Upper lobe of left lung (tissue), 4 donors: ENCODE data around the gene GAB2.

ENCODE experiments used
- POLR2A ChIP-seq, 4 donors: fragments of 450-650 bp; IDR thresholded peaks; one replicate each; pipeline ENCODE4 v1.5.1; 2016 to 2017; ENCODE audit warnings: antibody characterized with exemption in 4 of 4, mild to moderate bottlenecking in 2 of 4
- TF ChIP-seq, protein P1 (sequence below), 6 experiments: fragments of 450-650 bp in 4 of 6; fragments of 200-600 bp in 2 of 6; sonication (generic) in 2 of 6; IDR thresholded peaks; one replicate each; pipeline ENCODE4 v1.5.1; 2016 to 2019; ENCODE audit warnings: antibody characterized with exemption in 6 of 6

DNA sequence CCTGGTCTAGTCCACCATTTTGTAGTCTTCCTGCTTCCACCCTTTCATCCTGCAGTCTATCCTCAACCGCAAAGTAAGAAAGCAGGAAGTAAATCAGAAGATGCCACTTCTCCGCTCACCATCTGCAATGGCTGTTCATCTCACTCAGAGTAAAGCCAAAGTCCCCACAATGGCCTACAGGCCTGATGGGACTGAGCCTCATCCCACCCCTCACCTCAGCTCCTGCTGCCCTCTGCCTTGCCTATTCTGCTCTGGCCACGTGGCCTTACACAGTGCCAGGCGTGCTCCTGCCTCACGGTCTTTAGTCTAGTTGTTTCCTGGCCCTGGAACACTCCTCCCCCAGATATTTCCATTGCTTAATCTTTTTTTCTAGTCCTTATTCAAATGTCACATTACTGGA lies 133.4 kb downstream of the GAB2 start:
- TF ChIP-seq, protein P1, sequence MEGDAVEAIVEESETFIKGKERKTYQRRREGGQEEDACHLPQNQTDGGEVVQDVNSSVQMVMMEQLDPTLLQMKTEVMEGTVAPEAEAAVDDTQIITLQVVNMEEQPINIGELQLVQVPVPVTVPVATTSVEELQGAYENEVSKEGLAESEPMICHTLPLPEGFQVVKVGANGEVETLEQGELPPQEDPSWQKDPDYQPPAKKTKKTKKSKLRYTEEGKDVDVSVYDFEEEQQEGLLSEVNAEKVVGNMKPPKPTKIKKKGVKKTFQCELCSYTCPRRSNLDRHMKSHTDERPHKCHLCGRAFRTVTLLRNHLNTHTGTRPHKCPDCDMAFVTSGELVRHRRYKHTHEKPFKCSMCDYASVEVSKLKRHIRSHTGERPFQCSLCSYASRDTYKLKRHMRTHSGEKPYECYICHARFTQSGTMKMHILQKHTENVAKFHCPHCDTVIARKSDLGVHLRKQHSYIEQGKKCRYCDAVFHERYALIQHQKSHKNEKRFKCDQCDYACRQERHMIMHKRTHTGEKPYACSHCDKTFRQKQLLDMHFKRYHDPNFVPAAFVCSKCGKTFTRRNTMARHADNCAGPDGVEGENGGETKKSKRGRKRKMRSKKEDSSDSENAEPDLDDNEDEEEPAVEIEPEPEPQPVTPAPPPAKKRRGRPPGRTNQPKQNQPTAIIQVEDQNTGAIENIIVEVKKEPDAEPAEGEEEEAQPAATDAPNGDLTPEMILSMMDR (IDR thresholded peaks at IDR 0.05) = no peak
- no peak for TF ChIP-seq POLR2A (IDR thresholded peaks at IDR 0.05)
